RWPE1 (cell line): ENCODE data around the gene MRPL46.
A peak's percentile ranks its signal among the peaks of the same experiment; 100 is the strongest.

Source experiments
- CTCF ChIA-PET: fragments of 350-600 bp; sonication (Branson Sonifier 250); formaldehyde crosslinking; extraction: SDS; loops from one replicate; lab custom pipeline; 2021; lab: Yijun Ruan, JAX
- POLR2A ChIA-PET: fragments of 400-600 bp; formaldehyde crosslinking; extraction: SDS; loops from one replicate; lab custom pipeline; 2020; ENCODE audit warnings: antibody characterized with exemption; ENCODE audit not compliant: low non-redundant PET; lab: Yijun Ruan, JAX
- DNase-seq: peaks from one replicate; pipeline ENCODE4 v3.0.0; 2012; ENCODE audit warnings: low spot score
- H3K27ac ChIP-seq: fragments of 450-650 bp; 2 replicates; pipeline ENCODE4 v1.5.1; 2017
- TF ChIP-seq, protein P1 (sequence below): fragments of 450-650 bp; conservative IDR thresholded peaks from 2 replicates; pipeline ENCODE4 v1.5.1; 2017; ENCODE audit warnings: low read depth, mild to moderate bottlenecking

The MRPL46 gene

DNA sequence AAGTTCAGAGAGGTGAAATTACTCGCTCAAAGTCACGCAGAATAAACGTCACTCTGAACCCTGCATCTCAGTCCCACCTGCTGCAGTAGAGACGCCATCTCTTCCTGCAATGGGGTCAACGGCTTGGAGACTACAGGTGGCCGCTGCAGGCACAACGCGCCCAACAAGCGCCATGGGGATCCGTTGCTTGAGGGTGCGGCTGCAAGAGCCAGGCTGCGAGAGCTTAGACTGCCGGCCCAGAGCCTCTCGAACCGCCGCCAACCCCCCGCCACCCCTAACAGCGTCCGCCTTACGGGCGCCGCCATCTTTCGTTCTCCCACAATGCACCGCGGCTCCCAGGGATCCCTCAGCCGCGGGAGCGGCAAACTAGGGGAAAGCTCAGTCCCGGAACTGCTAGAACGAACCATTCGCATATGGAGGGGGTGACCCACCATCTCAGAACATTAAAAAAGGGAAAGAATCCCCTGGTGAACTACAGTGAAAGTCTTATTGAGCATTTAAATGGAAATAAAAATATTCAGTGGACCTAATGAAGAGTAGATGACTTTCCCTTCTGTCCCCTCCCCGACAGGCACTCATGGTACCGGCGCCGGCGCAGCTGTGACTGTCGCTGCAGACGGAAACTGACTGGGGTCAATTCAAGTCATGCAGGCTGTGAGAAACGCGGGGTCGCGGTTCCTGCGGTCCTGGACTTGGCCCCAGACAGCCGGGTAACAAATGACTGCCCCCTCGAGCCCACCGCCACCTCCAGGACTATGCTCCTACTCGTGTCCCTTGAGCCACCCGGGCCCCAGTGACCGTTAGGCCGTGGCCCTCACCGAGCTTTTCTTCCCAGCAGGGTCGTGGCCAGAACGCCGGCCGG lies at the start of gene MRPL46, which contains the start of gene MRPS11:
MRPL46 (minus strand) TSS at position 316 of the 862 bp plus-strand sequence; CDS start at position 305, 11 bp downstream.
MRPS11 (plus strand) TSS at position 636 of the 862 bp plus-strand sequence; CDS start at position 646, 10 bp downstream.
- H3K27ac ChIP-seq: peak within 1 kb of the TSS; percentile 79
- CTCF ChIA-PET: interaction anchor here (0.6 to 1.4 kb wide), 4 partner anchors 12 to 440 kb away, joined by 3 to 6 read pairs (median 4); no protein-coding TSS in a partner anchor
- TF ChIP-seq, protein P1, sequence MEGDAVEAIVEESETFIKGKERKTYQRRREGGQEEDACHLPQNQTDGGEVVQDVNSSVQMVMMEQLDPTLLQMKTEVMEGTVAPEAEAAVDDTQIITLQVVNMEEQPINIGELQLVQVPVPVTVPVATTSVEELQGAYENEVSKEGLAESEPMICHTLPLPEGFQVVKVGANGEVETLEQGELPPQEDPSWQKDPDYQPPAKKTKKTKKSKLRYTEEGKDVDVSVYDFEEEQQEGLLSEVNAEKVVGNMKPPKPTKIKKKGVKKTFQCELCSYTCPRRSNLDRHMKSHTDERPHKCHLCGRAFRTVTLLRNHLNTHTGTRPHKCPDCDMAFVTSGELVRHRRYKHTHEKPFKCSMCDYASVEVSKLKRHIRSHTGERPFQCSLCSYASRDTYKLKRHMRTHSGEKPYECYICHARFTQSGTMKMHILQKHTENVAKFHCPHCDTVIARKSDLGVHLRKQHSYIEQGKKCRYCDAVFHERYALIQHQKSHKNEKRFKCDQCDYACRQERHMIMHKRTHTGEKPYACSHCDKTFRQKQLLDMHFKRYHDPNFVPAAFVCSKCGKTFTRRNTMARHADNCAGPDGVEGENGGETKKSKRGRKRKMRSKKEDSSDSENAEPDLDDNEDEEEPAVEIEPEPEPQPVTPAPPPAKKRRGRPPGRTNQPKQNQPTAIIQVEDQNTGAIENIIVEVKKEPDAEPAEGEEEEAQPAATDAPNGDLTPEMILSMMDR: no peak
- POLR2A ChIA-PET: no interaction called here
- peak; percentile 93 for DNase-seq

DNA sequence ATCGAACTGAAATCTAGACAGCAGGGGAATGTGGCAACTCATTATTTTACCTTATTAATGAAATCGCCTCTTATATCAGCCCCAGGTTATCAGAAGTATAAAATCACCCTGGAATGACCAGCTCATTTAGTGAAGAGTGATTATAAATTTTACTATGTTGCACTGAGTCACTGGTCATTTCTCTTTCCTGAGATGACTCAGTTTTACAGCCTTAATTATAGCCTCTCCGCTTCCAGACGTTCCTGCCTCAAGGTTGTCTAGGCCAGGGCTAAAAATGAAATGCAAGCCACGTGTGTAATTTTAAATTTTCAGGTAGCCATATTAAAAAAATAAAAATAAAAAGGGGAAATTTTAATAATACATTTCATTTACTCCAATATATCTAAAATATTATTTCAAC lies 46.0 kb upstream of the MRPL46 start:
- no peak overlapping the region for H3K27ac ChIP-seq
- ChIA-PET CTCF (no interaction called here), POLR2A (interaction anchor here (0.7 kb wide), 1 partner anchor 750 kb away, joined by 5 read pairs; no protein-coding TSS in a partner anchor)
- TF ChIP-seq, protein P1: no peak
- peak; percentile 62 for DNase-seq

- TF ChIP-seq, protein P1: no peak
- DNase-seq: no peak
- ChIA-PET CTCF (no interaction called here), POLR2A (no interaction called here)
- no peak overlapping the region for H3K27ac ChIP-seq
Measured at GRCh38 chr15:88512601-88513000, 45.4 kb upstream of the MRPL46 start.

- DNase-seq: no peak
- TF ChIP-seq, protein P1: no peak
Measured at GRCh38 chr15:88512078-88512477, 44.9 kb upstream of the MRPL46 start.

GRCh38 chr15:88511161-88511560 lies 44.0 kb upstream of the MRPL46 start:
- ChIA-PET POLR2A (no interaction called here), CTCF (no interaction called here)
- DNase-seq: no peak
- no peak overlapping the region for H3K27ac ChIP-seq
- TF ChIP-seq, protein P1: no peak

More at GRCh38 chr15:88512078-88512477, 44.9 kb upstream of the MRPL46 start:
- ChIA-PET CTCF (no interaction called here), POLR2A (no interaction called here)
- H3K27ac ChIP-seq: no peak overlapping the region

DNA sequence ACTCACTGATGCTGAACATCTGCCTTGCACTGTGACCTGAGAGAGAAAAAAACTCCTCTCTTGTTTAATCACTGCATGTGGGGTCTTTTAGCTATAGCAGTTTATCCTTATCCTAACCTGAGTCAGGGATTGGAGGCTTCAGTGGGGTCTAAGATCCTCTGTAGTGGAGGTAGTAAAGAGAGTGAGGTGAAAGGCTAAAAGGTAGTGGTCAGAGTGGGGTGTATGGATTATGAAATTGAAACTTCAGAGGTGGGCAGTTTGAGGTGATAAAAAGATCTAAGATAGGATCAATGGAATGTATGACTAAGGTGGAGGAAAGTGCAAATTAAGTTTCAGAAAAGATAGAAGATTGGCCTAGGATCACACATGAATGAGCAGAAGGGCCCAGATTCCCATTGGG lies 42.8 kb upstream of the MRPL46 start:
- TF ChIP-seq, protein P1: no peak
- no peak for DNase-seq
- CTCF ChIA-PET: no interaction called here
- H3K27ac ChIP-seq: no peak overlapping the region
- POLR2A ChIA-PET: no interaction called here
